A549 (cell line): ENCODE measurements around the gene MAPKAP1. TPM values are rescaled to one million over a fixed set of nuclear protein-coding genes. Genes with fewer than 3 reads are reported as not detected.

Source experiments
- ATAC-seq, 2 experiments: fragments of 200-7000 bp in 1 of 2; fragments of >200 bp in 1 of 2; cut with Nextera tagmentation in 1 of 2; cut with Tn5 transposase in 1 of 2; 3 replicates each; pipeline versions ENCODE4 v1.8.0 to v1.9.1; 2018 to 2020; ENCODE audit warnings: mild to moderate bottlenecking in 1 of 2, moderate library complexity in 1 of 2
- CTCF ChIA-PET: fragments of 300-600 bp; sonication (Branson Sonifier 250); formaldehyde crosslinking; extraction: SDS; loops from one replicate; lab custom pipeline; 2021; ENCODE audit warnings: antibody characterized with exemption, inconsistent platforms; lab: Yijun Ruan, JAX
- POLR2A ChIA-PET: fragments of 350-600 bp; formaldehyde crosslinking; extraction: SDS; loops from one replicate; lab custom pipeline; 2021; ENCODE audit warnings: antibody characterized with exemption, inconsistent platforms; lab: Yijun Ruan, JAX
- DNase-seq, 2 experiments: peaks; one replicate each; pipeline versions ENCODE4 v3.0.0 to v3.0.0-alpha.2; 2011 to 2016; ENCODE audit warnings: low read depth in 1 of 2, low spot score in 1 of 2
- FAIRE-seq: peaks from 2 replicates; lab custom pipeline; 2011; peaks lifted over from hg19 to GRCh38; lab: Jason Lieb, UNC
- H3K27ac ChIP-seq, 2 experiments: fragments of >200 bp; sonication (Bioruptor Twin); formaldehyde crosslinking; 3 replicates each; pipeline ENCODE4 v1.5.1; 2016 to 2017
- H3K4me1 ChIP-seq: fragments of >200 bp; sonication (Bioruptor Twin); formaldehyde crosslinking; 3 replicates; pipeline ENCODE4 v1.6.1; 2016
- H3K4me2 ChIP-seq: fragments of >200 bp; sonication (Bioruptor Twin); formaldehyde crosslinking; 3 replicates; pipeline ENCODE4 v1.6.1; 2016
- H3K4me3 ChIP-seq: fragments of >200 bp; sonication (Bioruptor Twin); formaldehyde crosslinking; 3 replicates; pipeline ENCODE4 v1.5.1; 2016
- H3K9me3 ChIP-seq: fragments of >200 bp; sonication (Bioruptor Twin); formaldehyde crosslinking; 3 replicates; pipeline ENCODE4 v1.6.1; 2016
- CBX2 ChIP-seq: fragments of 200-600 bp; sonication (generic); IDR thresholded peaks from 2 replicates; pipeline ENCODE4 v1.6.1; 2016; ENCODE audit warnings: low read depth, mild to moderate bottlenecking, borderline replicate concordance
- CBX8 ChIP-seq: fragments of 200-600 bp; sonication (generic); IDR thresholded peaks from 2 replicates; pipeline ENCODE4 v1.6.1; 2016
- CEBPB ChIP-seq, 2 experiments: fragments of >200 bp in 1 of 2; sonication (Bioruptor Twin) in 1 of 2; formaldehyde crosslinking in 1 of 2; IDR thresholded peaks; 2 replicates each; pipeline ENCODE4 v1.6.1; 2012 to 2016
- CTCF ChIP-seq: fragments of >200 bp; sonication (Bioruptor Twin); formaldehyde crosslinking; IDR thresholded peaks from 3 replicates; pipeline ENCODE4 v1.5.1; 2016
- EHF ChIP-seq: fragments of 250-450 bp; sonication (Bioruptor Pico); IDR thresholded peaks from 2 replicates; pipeline ENCODE4 v1.5.0; 2020; ENCODE audit warnings: mild to moderate bottlenecking
- EHMT2 ChIP-seq: fragments of 200-600 bp; sonication (generic); IDR thresholded peaks from 2 replicates; pipeline ENCODE4 v1.6.1; 2016; ENCODE audit warnings: antibody characterized with exemption, low read depth, mild to moderate bottlenecking, moderate library complexity
- FOSB ChIP-seq: fragments of 250-450 bp; sonication (Bioruptor Pico); IDR thresholded peaks from 2 replicates; pipeline ENCODE4 v1.5.0; 2020; ENCODE audit warnings: mild to moderate bottlenecking, moderate library complexity
- FOSL2 ChIP-seq, 2 experiments: fragments of 450-650 bp in 1 of 2; fragments of >200 bp in 1 of 2; sonication (Bioruptor Twin) in 1 of 2; formaldehyde crosslinking; IDR thresholded peaks; 2 replicates each; pipeline versions ENCODE4 v1.5.0 to v1.6.1; 2016 to 2020; ENCODE audit warnings: mild to moderate bottlenecking in 1 of 2, moderate library complexity in 1 of 2
- FOXS1 ChIP-seq: fragments of 250-450 bp; sonication (Bioruptor Pico); IDR thresholded peaks from 2 replicates; pipeline ENCODE4 v1.5.0; 2020; ENCODE audit warnings: mild to moderate bottlenecking, moderate library complexity
- GATA3 ChIP-seq: IDR thresholded peaks from 2 replicates; pipeline ENCODE4 v1.6.1; 2012; ENCODE audit warnings: borderline replicate concordance
- JUN ChIP-seq, 2 experiments: fragments of >200 bp; sonication (Bioruptor Twin); formaldehyde crosslinking; IDR thresholded peaks; 2 replicates in 1 of 2; 3 replicates in 1 of 2; pipeline ENCODE4 v1.6.1; 2016 to 2017
- KDM5A ChIP-seq: fragments of 200-600 bp; sonication (generic); IDR thresholded peaks from 2 replicates; pipeline ENCODE4 v1.6.1; 2016; ENCODE audit warnings: antibody characterized with exemption, mild to moderate bottlenecking
- MAFK ChIP-seq: fragments of 450-650 bp; IDR thresholded peaks from 2 replicates; pipeline ENCODE4 v1.6.1; 2014; ENCODE audit not compliant: partially characterized antibody
- MAZ ChIP-seq: fragments of 150-350 bp; IDR thresholded peaks from 2 replicates; pipeline ENCODE4 v1.6.1; 2014; ENCODE audit warnings: antibody characterized with exemption, low read depth, low read length, borderline replicate concordance
- NFE2L2 ChIP-seq: fragments of 150-350 bp; conservative IDR thresholded peaks from 2 replicates; pipeline ENCODE4 v1.6.1; 2014; ENCODE audit warnings: low read length
- POLR2A ChIP-seq: IDR thresholded peaks from 2 replicates; pipeline ENCODE4 v1.6.1; 2012; ENCODE audit warnings: mild to moderate bottlenecking, low read length
- RCOR1 ChIP-seq: fragments of 150-350 bp; IDR thresholded peaks from 2 replicates; pipeline ENCODE4 v1.6.1; 2014; ENCODE audit warnings: antibody characterized with exemption, low read length, low read depth
- RNF2 ChIP-seq: fragments of 200-600 bp; sonication (generic); IDR thresholded peaks from 2 replicates; pipeline ENCODE4 v1.6.1; 2016; ENCODE audit warnings: low read depth, mild to moderate bottlenecking, antibody characterized with exemption, moderate library complexity, borderline replicate concordance
- SMC3 ChIP-seq: fragments of >200 bp; sonication (Bioruptor Twin); formaldehyde crosslinking; IDR thresholded peaks from 3 replicates; pipeline ENCODE4 v1.6.1; 2018; ENCODE audit warnings: inconsistent platforms
- TP53 ChIP-seq: fragments of 250-450 bp; sonication (Bioruptor Pico); IDR thresholded peaks from 2 replicates; pipeline ENCODE4 v1.5.0; 2021; ENCODE audit warnings: mild to moderate bottlenecking, moderate library complexity
- ZC3H11A ChIP-seq: fragments of 450-650 bp; IDR thresholded peaks from 2 replicates; pipeline ENCODE4 v1.6.1; 2014; ENCODE audit warnings: antibody characterized with exemption, mild to moderate bottlenecking
- WGBS: methylation state at CpG from one replicate; pipeline ENCODE4 v1.1.6; 2017; ENCODE audit errors: missing lambda C conversion rate; 5-methylcytosine and 5-hydroxymethylcytosine counted together
- polyA plus RNA-seq, 4 experiments: library from polyadenylated mRNA; depleted of rRNA in 3 of 4; stranded (reverse); fragments of >200 nt; fragmentation: RNase III in 1 of 4; extraction: RNeasy Plus Mini Kit Qiagen cat#74134 plus additional on column Dnase treatment in 1 of 4; gene quantifications; 2 replicates in 3 of 4; 3 replicates in 1 of 4; pipeline ENCODE4 v1.2.3, GENCODE V29; 2011 to 2017
- TF ChIP-seq, protein P1 (sequence below): fragments of 200-600 bp; sonication (generic); IDR thresholded peaks from 2 replicates; pipeline ENCODE4 v1.6.1; 2016; ENCODE audit warnings: antibody characterized with exemption, mild to moderate bottlenecking, moderate library complexity

Gene MAPKAP1
- polyA plus RNA-seq, 2 of the 4 experiments (the other 2 are of a cell fraction) = 49.9 to 119 TPM

DNA sequence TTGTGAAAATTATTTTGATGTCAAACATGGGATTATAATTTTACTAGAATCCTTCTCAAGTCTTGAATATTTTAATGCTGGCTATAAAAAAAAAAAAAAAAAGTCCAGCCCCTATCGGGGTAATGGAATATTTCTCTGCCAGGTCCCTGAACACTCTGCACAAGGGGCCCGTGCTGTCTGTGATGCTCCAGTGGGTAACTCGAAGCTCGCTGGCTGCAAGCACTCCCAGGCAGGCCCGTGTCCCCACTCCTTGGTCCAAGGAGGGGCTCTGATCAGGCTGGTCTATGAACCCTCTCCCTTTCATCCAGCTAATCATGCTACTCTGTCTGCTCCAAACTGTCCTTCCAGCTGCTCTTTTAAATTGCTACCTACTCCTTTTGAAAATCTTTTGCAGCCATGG is 264.6 kb downstream of the MAPKAP1 start (continued):
- TF ChIP-seq CBX8 (no peak), MAZ (no peak), EHMT2 (no peak), CBX2 (no peak), ZC3H11A (no peak), EHF (no peak)

GRCh38 chr9:125440411-125440810 is 266.6 kb downstream of the MAPKAP1 start:
- ChIA-PET CTCF (interaction anchor here (1.7 kb wide), 1 partner anchor 13 kb away, joined by 7 read pairs; no protein-coding TSS in a partner anchor), POLR2A (no interaction called here)
- 87% methylated on average over 11 of the region's 14 CpGs for WGBS
- no peaks in the 10 kb centered on the region for H3K4me1 ChIP-seq
- H3K27ac ChIP-seq = no peak overlapping the region
- no peaks in the 10 kb centered on the region for H3K9me3 ChIP-seq
- TF ChIP-seq NFE2L2 = no peak
- no peak for TF ChIP-seq KDM5A
- TF ChIP-seq CTCF = no peak
- no peak for TF ChIP-seq RCOR1
- TF ChIP-seq TP53 = no peak
- TF ChIP-seq CEBPB (IDR thresholded peaks at IDR 0.05) = no peak
- no peak for TF ChIP-seq RNF2
- TF ChIP-seq SMC3 = no peak
- TF ChIP-seq POLR2A = no peak
- no peak for TF ChIP-seq GATA3
- TF ChIP-seq FOXS1 (CRISPR knock-in tag) = no peak
- TF ChIP-seq EHF = no peak
- TF ChIP-seq FOSL2 (IDR thresholded peaks at IDR 0.05) = no peak
- no peak for TF ChIP-seq FOSL2 (CRISPR knock-in tag; IDR thresholded peaks at IDR 0.05)
- TF ChIP-seq JUN (IDR thresholded peaks at IDR 0.05) = no peak
- no peak for TF ChIP-seq MAFK
- TF ChIP-seq, protein P1, sequence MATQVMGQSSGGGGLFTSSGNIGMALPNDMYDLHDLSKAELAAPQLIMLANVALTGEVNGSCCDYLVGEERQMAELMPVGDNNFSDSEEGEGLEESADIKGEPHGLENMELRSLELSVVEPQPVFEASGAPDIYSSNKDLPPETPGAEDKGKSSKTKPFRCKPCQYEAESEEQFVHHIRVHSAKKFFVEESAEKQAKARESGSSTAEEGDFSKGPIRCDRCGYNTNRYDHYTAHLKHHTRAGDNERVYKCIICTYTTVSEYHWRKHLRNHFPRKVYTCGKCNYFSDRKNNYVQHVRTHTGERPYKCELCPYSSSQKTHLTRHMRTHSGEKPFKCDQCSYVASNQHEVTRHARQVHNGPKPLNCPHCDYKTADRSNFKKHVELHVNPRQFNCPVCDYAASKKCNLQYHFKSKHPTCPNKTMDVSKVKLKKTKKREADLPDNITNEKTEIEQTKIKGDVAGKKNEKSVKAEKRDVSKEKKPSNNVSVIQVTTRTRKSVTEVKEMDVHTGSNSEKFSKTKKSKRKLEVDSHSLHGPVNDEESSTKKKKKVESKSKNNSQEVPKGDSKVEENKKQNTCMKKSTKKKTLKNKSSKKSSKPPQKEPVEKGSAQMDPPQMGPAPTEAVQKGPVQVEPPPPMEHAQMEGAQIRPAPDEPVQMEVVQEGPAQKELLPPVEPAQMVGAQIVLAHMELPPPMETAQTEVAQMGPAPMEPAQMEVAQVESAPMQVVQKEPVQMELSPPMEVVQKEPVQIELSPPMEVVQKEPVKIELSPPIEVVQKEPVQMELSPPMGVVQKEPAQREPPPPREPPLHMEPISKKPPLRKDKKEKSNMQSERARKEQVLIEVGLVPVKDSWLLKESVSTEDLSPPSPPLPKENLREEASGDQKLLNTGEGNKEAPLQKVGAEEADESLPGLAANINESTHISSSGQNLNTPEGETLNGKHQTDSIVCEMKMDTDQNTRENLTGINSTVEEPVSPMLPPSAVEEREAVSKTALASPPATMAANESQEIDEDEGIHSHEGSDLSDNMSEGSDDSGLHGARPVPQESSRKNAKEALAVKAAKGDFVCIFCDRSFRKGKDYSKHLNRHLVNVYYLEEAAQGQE = no peak
- TF ChIP-seq FOSB (CRISPR knock-in tag) = no peak
- TF ChIP-seq, all 56 proteins: peak for 0
- Histone ChIP-seq H3K4me2 (no peak overlapping the region), H3K4me3 (no peak overlapping the region)
- DNase-seq = no peak
- no peak for ATAC-seq
- FAIRE-seq = no peak
